Muscle layer of duodenum (tissue), 2 donors: ENCODE measurements around the gene FNDC3B.

ENCODE experiments used
- H3K27ac ChIP-seq: one replicate; pipeline ENCODE4 v1.7.0; 2013; ENCODE audit warnings: mild to moderate bottlenecking, low read length
- H3K27me3 ChIP-seq: one replicate; pipeline ENCODE4 v1.7.0; 2013; ENCODE audit warnings: low read depth, mild to moderate bottlenecking, control low read depth, low read length
- H3K36me3 ChIP-seq, 2 donors: one replicate each; pipeline ENCODE4 v1.7.0; 2013; ENCODE audit warnings: low read length in 2 of 2, control low read depth in 1 of 2, mild to moderate bottlenecking in 1 of 2; ENCODE audit not compliant: insufficient read depth in 2 of 2, control insufficient read depth in 1 of 2
- H3K4me1 ChIP-seq, 2 donors: one replicate each; pipeline ENCODE4 v1.7.0; 2013; ENCODE audit warnings: low read length in 2 of 2, mild to moderate bottlenecking in 2 of 2, control low read depth in 1 of 2, moderate library complexity in 1 of 2; ENCODE audit not compliant: insufficient read depth in 2 of 2, control insufficient read depth in 1 of 2
- H3K4me3 ChIP-seq, 2 donors: one replicate each; pipeline ENCODE4 v1.7.0; 2013; ENCODE audit warnings: low read length in 2 of 2, low read depth in 1 of 2, mild to moderate bottlenecking in 1 of 2
- H3K9me3 ChIP-seq, 2 donors: one replicate each; pipeline ENCODE4 v1.7.0; 2013; ENCODE audit warnings: low read length in 2 of 2, control low read depth in 1 of 2, mild to moderate bottlenecking in 1 of 2; ENCODE audit not compliant: control insufficient read depth in 1 of 2
- donor health status: healthy.

The FNDC3B gene

DNA sequence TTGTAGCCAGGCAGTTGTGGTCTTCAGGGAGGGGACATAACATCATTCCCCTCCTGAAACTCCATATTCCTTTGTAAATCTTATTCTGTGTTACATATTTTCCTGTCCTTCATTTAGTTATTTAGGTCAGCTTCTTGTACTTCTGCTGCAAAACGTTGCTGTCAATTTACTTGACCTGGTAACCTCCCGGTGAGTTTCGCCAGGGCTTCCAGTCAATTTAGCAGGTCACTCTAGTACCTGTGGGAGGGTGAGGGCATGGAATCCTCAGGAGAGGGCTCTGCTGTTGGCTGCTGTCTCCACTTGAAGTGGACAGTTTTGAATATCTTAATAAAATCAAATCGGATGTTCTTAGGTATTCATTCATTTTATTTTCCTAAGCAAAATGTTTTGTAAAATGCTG lies 29.6 kb downstream of the FNDC3B start:
- Histone ChIP-seq H3K4me3 (no peak overlapping the region), H3K36me3 (no peaks in the 10 kb centered on the region), H3K9me3 (no peaks in the 10 kb centered on the region), H3K27me3 (no peaks in the 10 kb centered on the region), H3K27ac (no peak overlapping the region), H3K4me1 (peaks cover 17 to 61% of the 10 kb centered on the region in 2 donors)

DNA sequence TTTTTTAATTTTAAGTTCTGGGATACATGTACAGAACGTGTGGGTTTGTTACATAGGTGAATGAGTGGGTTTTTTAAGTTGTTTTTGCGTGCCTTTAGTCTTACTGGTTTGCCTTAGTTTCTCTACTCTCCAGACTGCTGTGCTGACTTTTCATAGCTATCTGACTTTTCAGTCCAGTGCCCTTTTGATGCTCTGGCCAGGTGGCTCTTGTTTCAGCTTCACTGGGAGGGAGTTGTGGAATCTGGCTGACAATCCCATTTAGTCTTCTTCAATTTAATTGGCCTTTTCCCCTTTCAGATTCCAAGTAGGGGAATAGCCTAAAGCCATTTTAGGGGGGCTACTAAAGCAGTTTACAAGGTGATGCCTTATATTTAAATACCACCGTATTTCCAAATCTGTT lies 30.1 kb downstream of the FNDC3B start:
- Histone ChIP-seq H3K4me3 (no peak overlapping the region), H3K27me3 (no peaks in the 10 kb centered on the region), H3K36me3 (no peaks in the 10 kb centered on the region), H3K27ac (no peak overlapping the region), H3K4me1 (peaks cover 22 to 62% of the 10 kb centered on the region in 2 donors), H3K9me3 (no peaks in the 10 kb centered on the region)

DNA sequence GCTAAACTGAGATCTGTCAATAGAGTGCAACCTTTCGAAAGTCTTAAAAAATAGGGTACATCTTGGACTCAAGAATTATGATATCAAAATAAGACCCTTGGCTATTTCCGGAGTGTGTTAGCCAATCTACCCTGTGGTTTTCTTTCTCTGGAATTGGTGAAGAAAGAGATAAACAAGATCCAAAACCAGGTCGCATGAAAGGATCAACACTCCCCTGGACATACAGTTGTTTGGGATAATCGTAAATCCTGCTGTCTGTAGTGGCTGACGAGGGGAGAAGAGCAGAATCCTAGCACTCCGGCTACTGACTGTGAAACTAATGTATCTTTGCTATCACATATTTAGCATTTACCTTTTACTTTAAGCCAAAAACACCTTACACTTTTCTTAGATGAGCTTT lies 30.9 kb downstream of the FNDC3B start:
- Histone ChIP-seq H3K4me1 (peaks cover 25 to 61% of the 10 kb centered on the region in 2 donors), H3K27me3 (no peaks in the 10 kb centered on the region), H3K9me3 (no peaks in the 10 kb centered on the region), H3K27ac (no peak overlapping the region), H3K4me3 (no peak overlapping the region), H3K36me3 (no peaks in the 10 kb centered on the region)

DNA sequence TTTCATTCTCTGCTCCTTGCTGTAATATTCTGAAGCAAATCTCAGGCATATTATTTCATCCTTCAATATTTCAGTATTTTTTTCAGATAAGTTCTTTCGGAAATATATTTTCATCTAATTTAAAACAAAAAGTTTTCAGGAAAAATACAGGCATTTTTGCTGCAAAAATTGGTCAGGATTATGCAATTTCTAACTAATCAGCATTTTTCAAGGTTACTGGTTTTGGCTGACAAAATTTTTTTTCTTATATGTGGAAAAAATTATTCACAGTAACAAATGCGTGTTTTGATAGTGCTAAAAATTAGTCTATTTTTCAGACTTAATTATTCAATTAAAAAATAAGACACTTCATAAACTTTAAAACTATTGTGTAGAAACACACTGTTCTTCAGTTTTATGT lies 31.4 kb downstream of the FNDC3B start:
- no peak overlapping the region for H3K27ac ChIP-seq
- H3K9me3 ChIP-seq: no peaks in the 10 kb centered on the region
- H3K27me3 ChIP-seq: no peaks in the 10 kb centered on the region
- H3K36me3 ChIP-seq: no peaks in the 10 kb centered on the region
- H3K4me3 ChIP-seq: no peak overlapping the region
- H3K4me1 ChIP-seq: peaks cover 20 to 57% of the 10 kb centered on the region in 2 donors

DNA sequence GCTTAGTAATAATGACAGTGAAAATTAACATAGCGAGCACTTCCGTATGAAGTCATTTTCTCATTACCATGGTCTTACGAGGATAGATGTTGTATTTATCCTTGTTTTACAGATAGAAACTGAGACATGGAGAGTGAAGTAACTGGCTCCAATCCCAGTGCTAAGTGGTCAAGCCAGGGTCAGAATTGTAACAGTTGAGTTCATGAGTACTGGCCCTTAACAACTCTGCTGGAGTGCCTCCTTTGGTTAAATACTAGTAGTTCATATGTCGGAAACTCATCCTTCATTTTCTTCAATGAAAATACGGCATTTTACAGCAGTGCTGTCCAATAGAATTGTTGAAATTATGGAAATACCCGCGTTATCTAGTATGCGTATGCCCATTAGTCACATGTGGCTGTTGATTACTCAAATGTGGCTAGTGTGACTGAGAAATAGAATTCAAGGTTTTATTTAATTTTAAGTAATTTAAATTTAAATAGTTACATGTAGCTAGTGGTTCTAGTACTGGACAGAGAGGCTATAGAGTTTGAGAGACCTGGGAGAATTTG lies 32.5 kb downstream of the FNDC3B start:
- Histone ChIP-seq H3K27me3 (no peaks in the 10 kb centered on the region), H3K9me3 (no peaks in the 10 kb centered on the region), H3K27ac (no peak overlapping the region), H3K36me3 (no peaks in the 10 kb centered on the region), H3K4me3 (no peak overlapping the region), H3K4me1 (peaks cover 13 to 52% of the 10 kb centered on the region in 2 donors)

DNA sequence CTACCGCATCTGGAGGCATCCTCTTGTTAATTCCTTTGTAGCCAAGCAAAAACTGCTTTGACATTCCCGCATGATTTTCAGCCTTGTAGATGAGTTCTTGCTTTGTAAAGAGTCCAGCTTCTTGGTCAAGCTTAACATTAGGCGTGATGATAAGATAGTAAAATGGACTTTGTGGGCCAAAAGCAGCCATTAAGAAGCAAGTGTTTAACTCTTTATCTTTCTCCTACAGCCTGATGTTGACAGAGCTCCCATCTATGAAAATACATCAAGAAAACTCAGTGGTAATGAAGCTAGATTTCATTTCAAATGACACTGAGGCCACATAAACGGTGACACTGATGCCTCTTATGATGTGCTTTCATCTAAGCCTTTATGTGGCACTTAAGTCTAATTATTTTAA lies 33.2 kb downstream of the FNDC3B start:
- H3K4me3 ChIP-seq: no peak overlapping the region
- H3K4me1 ChIP-seq: peaks cover 13 to 51% of the 10 kb centered on the region in 2 donors
- H3K36me3 ChIP-seq: no peaks in the 10 kb centered on the region
- H3K27ac ChIP-seq: no peak overlapping the region
- no peaks in the 10 kb centered on the region for H3K9me3 ChIP-seq
- H3K27me3 ChIP-seq: no peaks in the 10 kb centered on the region

DNA sequence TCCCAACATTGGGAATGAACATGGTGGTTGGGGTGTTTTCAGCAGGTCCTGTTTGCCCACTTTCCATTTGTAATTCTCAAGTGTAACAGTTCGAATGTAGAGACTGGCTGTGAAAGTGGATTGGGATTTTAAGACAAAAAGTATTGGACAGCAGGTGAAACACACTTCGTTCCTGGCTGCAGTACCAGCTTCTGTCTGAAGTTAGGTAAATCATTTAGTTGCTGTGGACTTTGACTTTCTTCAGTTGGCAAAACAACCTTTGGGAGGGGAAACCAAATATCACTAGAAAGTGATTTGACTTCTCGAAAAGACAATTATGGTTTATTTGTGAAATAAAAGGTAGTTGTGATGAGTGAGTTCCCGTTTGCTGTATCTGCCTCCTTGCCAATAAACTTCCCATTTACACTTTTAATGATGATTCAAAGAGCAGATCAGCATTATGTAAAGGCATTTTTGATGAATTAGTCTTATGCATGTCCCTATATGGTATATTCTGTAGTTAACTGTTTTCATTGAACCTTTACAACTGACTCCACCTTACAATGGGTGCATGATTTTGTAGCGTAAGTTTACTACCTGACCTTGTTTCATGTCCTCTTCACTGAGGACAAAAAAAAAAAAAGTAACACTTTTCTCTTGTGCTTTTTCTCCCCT lies 34.0 kb downstream of the FNDC3B start:
- no peaks in the 10 kb centered on the region for H3K36me3 ChIP-seq
- no peaks in the 10 kb centered on the region for H3K9me3 ChIP-seq
- H3K27me3 ChIP-seq: no peaks in the 10 kb centered on the region
- no peak overlapping the region for H3K27ac ChIP-seq
- no peak overlapping the region for H3K4me3 ChIP-seq
- peaks cover 13 to 47% of the 10 kb centered on the region in 2 donors for H3K4me1 ChIP-seq

DNA sequence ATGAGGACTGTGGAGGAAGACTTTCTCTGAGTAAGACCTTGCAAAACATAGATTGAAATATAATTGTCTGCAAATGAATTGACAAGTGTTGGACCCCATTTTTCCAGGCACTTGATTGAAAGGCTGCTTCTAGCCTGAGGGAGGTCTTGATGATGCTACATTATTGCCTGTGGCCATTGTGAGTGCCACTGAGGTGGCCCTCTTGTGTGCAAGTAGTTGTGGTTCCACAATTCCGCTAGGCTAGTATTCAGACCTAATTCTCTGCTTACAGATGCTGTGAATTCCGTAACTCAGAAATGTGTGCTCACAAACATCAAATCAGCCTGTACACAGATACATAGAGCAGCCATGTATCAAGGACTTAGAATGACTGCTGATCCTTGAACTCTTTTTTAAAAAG lies 34.7 kb downstream of the FNDC3B start:
- H3K4me3 ChIP-seq: no peak overlapping the region
- H3K27ac ChIP-seq: no peak overlapping the region
- H3K27me3 ChIP-seq: no peaks in the 10 kb centered on the region
- peaks cover 13 to 40% of the 10 kb centered on the region in 2 donors for H3K4me1 ChIP-seq
- H3K9me3 ChIP-seq: no peaks in the 10 kb centered on the region
- H3K36me3 ChIP-seq: no peaks in the 10 kb centered on the region

DNA sequence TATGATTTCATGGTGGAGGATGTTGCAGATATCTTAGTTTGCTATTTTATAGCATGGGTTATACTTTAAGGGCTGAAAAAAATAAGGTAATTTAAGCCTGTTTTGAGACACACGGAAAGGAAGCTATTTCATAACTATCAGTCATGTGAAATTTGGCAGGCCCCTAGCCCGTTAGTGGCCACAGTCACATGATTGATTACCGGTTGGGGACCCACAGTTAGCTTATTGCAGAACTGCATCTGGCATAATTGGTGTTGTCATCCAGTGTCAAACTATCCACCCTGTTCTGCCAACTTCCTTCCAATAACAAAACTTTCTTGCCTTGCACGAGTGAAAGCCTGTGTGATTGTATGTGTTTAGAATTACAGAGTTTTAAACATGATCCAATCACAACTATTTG lies 35.2 kb downstream of the FNDC3B start:
- Histone ChIP-seq H3K36me3 (no peaks in the 10 kb centered on the region), H3K27ac (no peak overlapping the region), H3K27me3 (no peaks in the 10 kb centered on the region), H3K9me3 (no peaks in the 10 kb centered on the region), H3K4me1 (peaks cover 13 to 36% of the 10 kb centered on the region in 2 donors), H3K4me3 (no peak overlapping the region)

DNA sequence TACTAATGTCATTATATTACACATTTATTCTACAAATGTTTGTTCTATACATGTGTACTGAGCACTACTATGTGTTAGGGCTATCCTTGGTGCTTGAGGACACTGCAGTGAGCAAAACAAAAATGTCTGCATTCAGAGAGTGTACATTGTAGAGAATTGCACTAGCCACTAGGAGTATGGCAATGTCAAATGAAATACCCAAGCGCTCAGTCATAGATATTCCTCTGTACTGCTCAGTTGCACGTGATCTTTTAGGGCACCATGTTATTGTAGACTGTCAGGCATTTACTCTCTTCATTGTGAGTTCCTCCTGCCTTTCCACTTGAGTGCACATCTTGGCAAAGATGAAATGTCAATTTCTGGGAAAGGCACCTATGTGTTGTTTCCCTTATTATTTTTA lies 36.8 kb downstream of the FNDC3B start:
- Histone ChIP-seq H3K27me3 (no peaks in the 10 kb centered on the region), H3K36me3 (no peaks in the 10 kb centered on the region), H3K27ac (no peak overlapping the region), H3K9me3 (no peaks in the 10 kb centered on the region), H3K4me3 (no peak overlapping the region), H3K4me1 (peaks cover 13 to 30% of the 10 kb centered on the region in 2 donors)

DNA sequence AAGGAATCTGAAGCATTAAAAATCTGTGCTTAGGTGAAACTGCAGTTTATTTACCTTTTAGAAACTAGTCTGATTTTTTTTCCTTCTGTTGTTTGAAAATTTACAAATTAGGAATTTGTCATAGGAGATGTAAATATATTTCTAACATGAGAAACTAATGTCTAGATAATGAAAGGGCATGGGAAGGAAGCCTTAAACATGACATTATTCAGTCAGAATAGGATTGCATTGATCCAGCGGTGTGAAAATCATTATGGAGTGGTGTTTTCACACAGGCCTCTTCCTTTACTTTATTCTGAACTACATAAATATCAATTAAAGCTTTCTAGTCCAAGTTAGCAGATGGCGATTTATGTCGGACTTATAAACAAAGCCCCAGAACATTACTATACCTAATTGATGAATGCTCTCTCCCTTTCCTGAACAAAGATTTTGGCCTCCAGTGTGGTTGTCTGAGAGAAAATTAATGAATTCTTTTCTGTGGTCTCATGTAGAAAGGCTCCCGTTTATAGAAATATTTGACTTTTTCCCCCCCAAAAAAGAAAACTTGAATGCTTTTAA lies 37.9 kb downstream of the FNDC3B start:
- H3K27ac ChIP-seq: no peak overlapping the region

DNA sequence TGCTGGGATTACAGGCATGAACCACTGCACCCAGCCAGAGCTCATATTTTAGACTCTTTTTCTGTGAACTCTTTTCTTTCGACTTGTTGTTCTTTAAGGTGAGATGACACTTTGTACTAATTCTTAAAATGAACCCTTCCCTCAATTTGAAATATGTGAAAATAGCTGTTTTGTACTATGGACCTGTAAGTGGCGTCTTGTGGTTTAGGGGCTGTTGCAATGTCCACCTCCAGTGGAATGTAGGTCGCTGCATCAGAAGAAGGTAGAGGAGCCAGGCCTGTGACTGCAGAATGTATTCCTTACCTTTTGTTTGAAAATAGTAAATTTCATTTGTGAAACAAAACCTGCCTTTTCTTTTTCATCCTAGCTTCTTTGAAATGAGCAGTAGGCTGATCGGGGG lies 38.9 kb downstream of the FNDC3B start:
- H3K4me3 ChIP-seq: no peak overlapping the region
- H3K4me1 ChIP-seq: peaks cover 13 to 36% of the 10 kb centered on the region in 2 donors
- H3K27me3 ChIP-seq: no peaks in the 10 kb centered on the region
- H3K9me3 ChIP-seq: no peaks in the 10 kb centered on the region
- H3K36me3 ChIP-seq: peaks cover 0 to 2% of the 10 kb centered on the region in 2 donors
- H3K27ac ChIP-seq: no peak overlapping the region

More for the DNA sequence above, 37.9 kb downstream of the FNDC3B start:
- H3K9me3 ChIP-seq: no peaks in the 10 kb centered on the region
- H3K27me3 ChIP-seq: no peaks in the 10 kb centered on the region
- no peaks in the 10 kb centered on the region for H3K36me3 ChIP-seq
- no peak overlapping the region for H3K4me3 ChIP-seq
- H3K4me1 ChIP-seq: peaks cover 13 to 39% of the 10 kb centered on the region in 2 donors
